DOHH2 (cell line): Measurements from ENCODE around the gene SPINDOC.

Experiments
- H3F3A ChIP-seq: fragments of 200-600 bp; sonication (generic), shearing (Covaris generic); 2 replicates; pipeline ENCODE4 v1.6.0; 2016; ENCODE audit warnings: antibody characterized with exemption, mild to moderate bottlenecking; ENCODE audit not compliant: control insufficient read depth, insufficient read depth
- H3K27ac ChIP-seq: fragments of 200-600 bp; sonication (generic); 2 replicates; pipeline ENCODE4 v1.5.1; 2014; ENCODE audit warnings: low read depth, mild to moderate bottlenecking, low read length, moderate library complexity
- H3K27me3 ChIP-seq: fragments of 200-600 bp; sonication (generic); 2 replicates; pipeline ENCODE4 v1.6.1; 2014; ENCODE audit warnings: mild to moderate bottlenecking, low read length, mixed read lengths; ENCODE audit not compliant: control insufficient read depth
- H3K36me3 ChIP-seq: fragments of 200-600 bp; sonication (generic); 2 replicates; pipeline ENCODE4 v1.6.1; 2014; ENCODE audit warnings: mild to moderate bottlenecking, low read length, moderate library complexity, mixed read lengths; ENCODE audit not compliant: control insufficient read depth
- H3K4me1 ChIP-seq: fragments of 200-600 bp; sonication (generic); 2 replicates; pipeline ENCODE4 v1.6.1; 2014; ENCODE audit warnings: mild to moderate bottlenecking, low read length, mixed read lengths; ENCODE audit not compliant: control insufficient read depth
- H3K4me2 ChIP-seq: fragments of 200-600 bp; sonication (generic); 2 replicates; pipeline ENCODE4 v1.6.0; 2014; ENCODE audit warnings: mild to moderate bottlenecking, low read length, moderate library complexity
- H3K4me3 ChIP-seq: fragments of 200-600 bp; sonication (generic); 2 replicates; pipeline ENCODE4 v1.5.1; 2014; ENCODE audit warnings: mild to moderate bottlenecking, low read length, mixed read lengths
- H3K79me2 ChIP-seq: fragments of 200-600 bp; sonication (generic); 2 replicates; pipeline ENCODE4 v1.6.1; 2014; ENCODE audit warnings: mild to moderate bottlenecking, low read length, mixed read lengths; ENCODE audit not compliant: control insufficient read depth
- H3K9me2 ChIP-seq: fragments of 200-600 bp; sonication (generic); replicated peaks from 2 replicates; pipeline ENCODE4 v1.6.1; 2014; ENCODE audit warnings: mild to moderate bottlenecking, low read length, mixed read lengths; ENCODE audit not compliant: control insufficient read depth
- H3K9me3 ChIP-seq: fragments of 200-600 bp; sonication (generic); 2 replicates; pipeline ENCODE4 v1.6.1; 2014; ENCODE audit warnings: antibody characterized with exemption, low read length, mixed read lengths; ENCODE audit not compliant: control insufficient read depth, insufficient read depth
- H4K20me1 ChIP-seq: fragments of 200-600 bp; sonication (generic); 2 replicates; pipeline ENCODE4 v1.6.0; 2014; ENCODE audit warnings: low read depth, mild to moderate bottlenecking, antibody characterized with exemption, low read length, moderate library complexity; ENCODE audit not compliant: control insufficient read depth, insufficient read depth
- EZH2phosphoT487 ChIP-seq: fragments of 200-600 bp; sonication (generic); IDR thresholded peaks from 2 replicates; pipeline ENCODE4 v1.6.1; 2017; ENCODE audit warnings: borderline replicate concordance, mild to moderate bottlenecking, antibody characterized with exemption, low read length, moderate library complexity, mixed read lengths
- TF ChIP-seq, protein P1 (sequence below): fragments of 200-600 bp; sonication (generic); IDR thresholded peaks from one replicate; pipeline ENCODE4 v1.5.1; 2014; ENCODE audit warnings: antibody characterized with exemption, mild to moderate bottlenecking, low read depth, low read length; ENCODE audit not compliant: poor library complexity, severe bottlenecking

The SPINDOC gene

DNA sequence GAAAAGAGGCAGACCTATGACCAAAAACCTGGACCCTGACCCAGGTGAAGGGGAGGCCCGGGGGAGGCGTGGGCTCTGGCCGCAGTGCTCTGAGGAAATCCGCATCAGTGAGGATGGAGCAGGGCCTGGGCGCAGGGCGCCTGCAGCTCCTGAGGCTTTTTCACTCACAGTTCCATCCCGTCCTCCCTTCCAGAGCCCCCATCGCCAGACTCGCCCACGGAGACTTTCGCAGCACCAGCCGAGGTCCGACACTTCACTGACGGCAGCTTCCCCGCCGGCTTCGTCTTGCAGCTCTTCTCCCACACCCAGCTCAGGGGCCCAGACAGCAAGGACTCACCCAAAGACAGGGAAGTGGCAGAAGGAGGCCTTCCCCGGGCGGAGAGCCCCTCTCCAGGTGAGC, 5.4 kb downstream of the SPINDOC start:
- TF ChIP-seq, protein P1, sequence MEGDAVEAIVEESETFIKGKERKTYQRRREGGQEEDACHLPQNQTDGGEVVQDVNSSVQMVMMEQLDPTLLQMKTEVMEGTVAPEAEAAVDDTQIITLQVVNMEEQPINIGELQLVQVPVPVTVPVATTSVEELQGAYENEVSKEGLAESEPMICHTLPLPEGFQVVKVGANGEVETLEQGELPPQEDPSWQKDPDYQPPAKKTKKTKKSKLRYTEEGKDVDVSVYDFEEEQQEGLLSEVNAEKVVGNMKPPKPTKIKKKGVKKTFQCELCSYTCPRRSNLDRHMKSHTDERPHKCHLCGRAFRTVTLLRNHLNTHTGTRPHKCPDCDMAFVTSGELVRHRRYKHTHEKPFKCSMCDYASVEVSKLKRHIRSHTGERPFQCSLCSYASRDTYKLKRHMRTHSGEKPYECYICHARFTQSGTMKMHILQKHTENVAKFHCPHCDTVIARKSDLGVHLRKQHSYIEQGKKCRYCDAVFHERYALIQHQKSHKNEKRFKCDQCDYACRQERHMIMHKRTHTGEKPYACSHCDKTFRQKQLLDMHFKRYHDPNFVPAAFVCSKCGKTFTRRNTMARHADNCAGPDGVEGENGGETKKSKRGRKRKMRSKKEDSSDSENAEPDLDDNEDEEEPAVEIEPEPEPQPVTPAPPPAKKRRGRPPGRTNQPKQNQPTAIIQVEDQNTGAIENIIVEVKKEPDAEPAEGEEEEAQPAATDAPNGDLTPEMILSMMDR, result no peak
- no peak for TF ChIP-seq EZH2phosphoT487
- H3K27ac ChIP-seq, result no peak overlapping the region
- no peaks in the 10 kb centered on the region for H3K9me3 ChIP-seq
- no peaks in the 10 kb centered on the region for H3K27me3 ChIP-seq
- peaks cover 86% of the 10 kb centered on the region for H3K36me3 ChIP-seq
- H3K4me2 ChIP-seq, result no peak overlapping the region
- H3K4me3 ChIP-seq, result no peak overlapping the region
- no peaks in the 10 kb centered on the region for H3K9me2 ChIP-seq
- peaks cover 26% of the 10 kb centered on the region for H4K20me1 ChIP-seq
- H3K79me2 ChIP-seq, result peaks cover 46% of the 10 kb centered on the region
- no peaks in the 10 kb centered on the region for H3F3A ChIP-seq
- H3K4me1 ChIP-seq, result peaks cover 15% of the 10 kb centered on the region

DNA sequence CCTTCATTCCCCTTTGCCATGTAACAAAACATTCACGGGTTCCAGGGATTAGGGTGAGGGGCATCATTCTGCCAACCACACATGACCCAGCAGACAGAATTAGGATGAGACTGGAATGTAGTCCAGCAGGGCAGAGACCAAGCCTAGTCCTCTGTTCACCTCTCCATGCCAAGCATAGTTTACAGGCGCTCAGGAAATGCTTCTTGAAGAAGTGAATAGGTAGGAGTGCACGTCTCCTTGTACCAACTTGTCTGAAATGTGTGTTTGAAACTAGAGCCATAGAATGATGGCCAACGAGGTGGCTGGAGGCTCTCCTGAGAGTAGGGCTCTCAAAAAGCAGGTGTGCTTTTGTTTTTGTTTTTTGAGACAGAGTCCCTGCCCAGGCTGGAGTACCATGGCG, 8.2 kb downstream of the SPINDOC start:
- H3F3A ChIP-seq, result no peaks in the 10 kb centered on the region
- H3K27ac ChIP-seq, result no peak overlapping the region
- H3K9me2 ChIP-seq, result no peaks in the 10 kb centered on the region
- no peak overlapping the region for H3K4me2 ChIP-seq
- no peaks in the 10 kb centered on the region for H3K27me3 ChIP-seq
- H3K4me3 ChIP-seq, result no peak overlapping the region
- no peak for TF ChIP-seq EZH2phosphoT487
- peaks cover 18% of the 10 kb centered on the region for H3K79me2 ChIP-seq
- no peaks in the 10 kb centered on the region for H3K4me1 ChIP-seq
- H3K9me3 ChIP-seq, result no peaks in the 10 kb centered on the region
- H4K20me1 ChIP-seq, result peaks cover 3% of the 10 kb centered on the region; the same call in 1 of the 2 replicates
- H3K36me3 ChIP-seq, result peaks cover 81% of the 10 kb centered on the region

DNA sequence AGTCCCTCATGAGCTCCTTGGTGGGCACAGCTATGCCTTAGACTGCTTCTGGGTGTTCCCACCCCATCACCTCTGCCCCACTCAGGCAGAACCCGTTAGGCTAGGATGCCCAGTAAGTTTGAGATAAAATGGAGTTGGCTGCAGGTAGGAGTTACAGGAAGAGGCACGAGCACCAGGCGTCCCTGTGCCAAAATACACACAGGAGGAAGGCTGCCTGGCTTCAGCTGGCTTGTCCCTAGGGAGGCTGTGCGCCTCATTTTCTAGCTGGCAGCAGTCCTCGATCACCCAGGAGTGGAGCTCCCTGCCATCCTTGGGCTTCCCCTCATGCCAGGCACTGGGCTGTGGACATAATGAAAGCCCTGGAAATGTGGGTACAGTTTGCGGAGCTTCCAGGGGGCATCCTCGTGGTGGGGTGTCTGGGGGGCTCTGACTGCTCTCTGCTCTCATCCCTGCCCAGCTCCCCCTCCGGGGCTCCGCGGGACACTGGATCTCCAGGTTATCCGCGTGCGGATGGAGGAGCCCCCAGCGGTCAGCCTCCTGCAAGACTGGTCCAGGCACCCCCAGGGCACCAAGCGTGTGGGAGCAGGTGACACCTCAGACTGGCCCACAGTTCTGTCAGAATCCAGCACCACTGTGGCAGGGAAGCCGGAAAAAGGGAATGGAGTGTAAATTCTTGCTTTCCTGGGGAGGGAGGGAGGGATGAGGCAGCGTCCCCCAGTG, 13.4 kb downstream of the SPINDOC start:
- H3K4me2 ChIP-seq, result no peak overlapping the region
- no peaks in the 10 kb centered on the region for H3K9me3 ChIP-seq
- H3K79me2 ChIP-seq, result no peaks in the 10 kb centered on the region; the same call in 1 of the 2 replicates
- H3K27ac ChIP-seq, result no peak overlapping the region
- no peak overlapping the region for H3K4me3 ChIP-seq
- peaks cover 4% of the 10 kb centered on the region; the same call in 1 of the 2 replicates for H3F3A ChIP-seq
- no peaks in the 10 kb centered on the region for H3K27me3 ChIP-seq
- no peaks in the 10 kb centered on the region for H3K4me1 ChIP-seq
- peaks cover 50% of the 10 kb centered on the region for H3K36me3 ChIP-seq
- no peaks in the 10 kb centered on the region for H3K9me2 ChIP-seq
- TF ChIP-seq, protein P1, result no peak
- no peak for TF ChIP-seq EZH2phosphoT487
- no peaks in the 10 kb centered on the region for H4K20me1 ChIP-seq

DNA sequence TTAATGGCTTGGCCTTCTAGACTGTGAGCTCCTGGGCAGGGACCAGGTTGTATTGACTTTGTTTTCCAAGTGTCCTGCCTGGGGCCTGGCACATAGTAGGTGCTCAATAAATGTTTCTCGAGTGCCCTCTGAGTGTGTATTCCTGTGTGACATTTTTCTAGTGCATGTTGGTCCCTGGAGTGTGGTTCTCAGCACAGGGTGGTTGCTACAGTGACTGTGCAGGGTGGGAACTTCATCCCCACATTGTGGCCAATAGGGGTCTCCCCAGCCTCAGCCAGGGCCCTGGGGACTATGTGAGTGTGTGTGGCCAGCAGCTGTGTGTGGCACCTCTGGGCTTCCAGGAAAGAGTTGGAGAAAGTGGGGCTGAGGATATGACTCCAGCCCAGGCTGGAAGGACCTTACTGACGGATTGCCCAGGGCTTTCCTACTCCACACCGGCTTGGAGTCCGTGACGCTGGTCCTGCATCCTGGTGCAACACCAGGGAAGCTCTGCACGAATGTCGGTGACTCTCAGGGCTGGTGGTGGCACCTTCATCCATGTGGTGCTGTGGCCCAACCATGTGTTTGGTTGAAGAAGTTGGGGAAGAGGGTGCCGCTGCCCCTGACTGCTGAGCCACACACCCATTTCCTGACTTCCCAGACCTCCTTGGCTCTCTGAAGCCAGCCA, 16.7 kb downstream of the SPINDOC start:
- H3K27ac ChIP-seq, result no peak overlapping the region
- no peaks in the 10 kb centered on the region for H3K9me2 ChIP-seq
- H3K27me3 ChIP-seq, result no peaks in the 10 kb centered on the region
- no peaks in the 10 kb centered on the region for H3K9me3 ChIP-seq
- no peaks in the 10 kb centered on the region for H3K79me2 ChIP-seq
- H3K4me1 ChIP-seq, result peaks cover 8% of the 10 kb centered on the region
- H3F3A ChIP-seq, result peaks cover 4% of the 10 kb centered on the region; the same call in 1 of the 2 replicates
- H3K4me3 ChIP-seq, result no peak overlapping the region
- H3K4me2 ChIP-seq, result no peak overlapping the region
- TF ChIP-seq, protein P1, result peak; percentile 38
- TF ChIP-seq EZH2phosphoT487, result no peak
- no peaks in the 10 kb centered on the region for H4K20me1 ChIP-seq
- H3K36me3 ChIP-seq, result peaks cover 24% of the 10 kb centered on the region
